ENCODE results near the gene RASAL2. TPM values are rescaled to one million over a fixed set of nuclear protein-coding genes. Genes with fewer than 3 reads are reported as not detected.

Gene RASAL2
- total RNA-seq, 3 donors from 2014 or later (not counting 1 experiment from before 2014, with no cell fraction given): 0.16 to 0.23 TPM; not detected in 1

- DNase-seq (no peak), ATAC-seq (no peak)
- H3K36me3 ChIP-seq (ENCODE audit: control insufficient read depth, insufficient read depth, low read length): no peaks in the 10 kb centered on the region
- H3K27ac ChIP-seq (ENCODE audit: low read length): no peak overlapping the region
- no peak overlapping the region for H3K4me3 ChIP-seq (ENCODE audit: low read length)
- no peaks in the 10 kb centered on the region for H3K4me1 Mint-ChIP-seq
- no peaks in the 10 kb centered on the region for H3K27me3 ChIP-seq (ENCODE audit: control insufficient read depth, insufficient read depth, low read length)
- H3K27me3 Mint-ChIP-seq (ENCODE audit: low read depth in 2 of 2): peaks cover 3 to 6% of the 10 kb centered on the region in 2 donors
- intact Hi-C loops (cut with micrococcal nuclease): no loop called here
- no peaks in the 10 kb centered on the region for H3K36me3 Mint-ChIP-seq
- 95% methylated on average over 1 of the region's 1 CpG for WGBS (ENCODE audit: insufficient coverage)
- peaks cover 0 to 4% of the 10 kb centered on the region in 2 donors for H3K9me3 Mint-ChIP-seq
- TF ChIP-seq, protein P1, sequence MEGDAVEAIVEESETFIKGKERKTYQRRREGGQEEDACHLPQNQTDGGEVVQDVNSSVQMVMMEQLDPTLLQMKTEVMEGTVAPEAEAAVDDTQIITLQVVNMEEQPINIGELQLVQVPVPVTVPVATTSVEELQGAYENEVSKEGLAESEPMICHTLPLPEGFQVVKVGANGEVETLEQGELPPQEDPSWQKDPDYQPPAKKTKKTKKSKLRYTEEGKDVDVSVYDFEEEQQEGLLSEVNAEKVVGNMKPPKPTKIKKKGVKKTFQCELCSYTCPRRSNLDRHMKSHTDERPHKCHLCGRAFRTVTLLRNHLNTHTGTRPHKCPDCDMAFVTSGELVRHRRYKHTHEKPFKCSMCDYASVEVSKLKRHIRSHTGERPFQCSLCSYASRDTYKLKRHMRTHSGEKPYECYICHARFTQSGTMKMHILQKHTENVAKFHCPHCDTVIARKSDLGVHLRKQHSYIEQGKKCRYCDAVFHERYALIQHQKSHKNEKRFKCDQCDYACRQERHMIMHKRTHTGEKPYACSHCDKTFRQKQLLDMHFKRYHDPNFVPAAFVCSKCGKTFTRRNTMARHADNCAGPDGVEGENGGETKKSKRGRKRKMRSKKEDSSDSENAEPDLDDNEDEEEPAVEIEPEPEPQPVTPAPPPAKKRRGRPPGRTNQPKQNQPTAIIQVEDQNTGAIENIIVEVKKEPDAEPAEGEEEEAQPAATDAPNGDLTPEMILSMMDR (IDR thresholded peaks at IDR 0.05): no peak
- H3K27ac Mint-ChIP-seq: no peak overlapping the region
- no peaks in the 10 kb centered on the region for H3K9me3 ChIP-seq (ENCODE audit: control insufficient read depth, insufficient read depth, low read length)
- H3K4me1 ChIP-seq (ENCODE audit: control insufficient read depth, insufficient read depth, low read length): no peaks in the 10 kb centered on the region
- no peak overlapping the region for H3K4me3 Mint-ChIP-seq
Measured at GRCh38 chr1:178405137-178405536, 311.2 kb downstream of the RASAL2 start.

GRCh38 chr1:178407215-178407614 lies 313.3 kb downstream of the RASAL2 start:
- H3K27ac Mint-ChIP-seq: no peak overlapping the region
- H3K27me3 ChIP-seq (ENCODE audit: control insufficient read depth, insufficient read depth, low read length): no peaks in the 10 kb centered on the region
- H3K4me1 Mint-ChIP-seq: peaks cover 6 to 7% of the 10 kb centered on the region in 2 donors
- H3K4me3 Mint-ChIP-seq: no peak overlapping the region
- H3K27ac ChIP-seq (ENCODE audit: low read length): no peak overlapping the region
- no peak overlapping the region for H3K4me3 ChIP-seq (ENCODE audit: low read length)
- TF ChIP-seq, protein P1 (IDR thresholded peaks at IDR 0.05): no peak
- no peaks in the 10 kb centered on the region for H3K36me3 ChIP-seq (ENCODE audit: control insufficient read depth, insufficient read depth, low read length)
- peaks cover 4% of the 10 kb centered on the region for H3K4me1 ChIP-seq (ENCODE audit: control insufficient read depth, insufficient read depth, low read length)
- peaks cover 3 to 10% of the 10 kb centered on the region in 2 donors for H3K27me3 Mint-ChIP-seq (ENCODE audit: low read depth in 2 of 2)
- no peaks in the 10 kb centered on the region for H3K36me3 Mint-ChIP-seq
- no CpG with 5 or more reads among the region's 2 CpGs for WGBS (ENCODE audit: insufficient coverage)
- DNase-seq: no peak
- no peak for ATAC-seq
- no peaks in the 10 kb centered on the region for H3K9me3 ChIP-seq (ENCODE audit: control insufficient read depth, insufficient read depth, low read length)
- peaks cover 0 to 4% of the 10 kb centered on the region in 2 donors for H3K9me3 Mint-ChIP-seq
- intact Hi-C loops (cut with micrococcal nuclease): no loop called here

- Mint-ChIP-seq H3K27me3 (ENCODE audit: low read depth in 2 of 2) (peaks cover 3 to 10% of the 10 kb centered on the region in 2 donors), H3K9me3 (peaks cover 0 to 4% of the 10 kb centered on the region in 2 donors), H3K4me3 (no peak overlapping the region), H3K36me3 (no peaks in the 10 kb centered on the region), H3K4me1 (peaks cover 6 to 11% of the 10 kb centered on the region in 2 donors), H3K27ac (no peak overlapping the region)
- Histone ChIP-seq H3K27ac (ENCODE audit: low read length) (no peak overlapping the region), H3K36me3 (ENCODE audit: control insufficient read depth, insufficient read depth, low read length) (no peaks in the 10 kb centered on the region), H3K27me3 (ENCODE audit: control insufficient read depth, insufficient read depth, low read length) (no peaks in the 10 kb centered on the region), H3K4me3 (ENCODE audit: low read length) (no peak overlapping the region), H3K9me3 (ENCODE audit: control insufficient read depth, insufficient read depth, low read length) (no peaks in the 10 kb centered on the region), H3K4me1 (ENCODE audit: control insufficient read depth, insufficient read depth, low read length) (peaks cover 4% of the 10 kb centered on the region)
- intact Hi-C loops (cut with micrococcal nuclease): no loop called here
- no peak for ATAC-seq
- TF ChIP-seq, protein P1 (IDR thresholded peaks at IDR 0.05): no peak
- WGBS (ENCODE audit: insufficient coverage): 76% methylated on average over 4 of the region's 4 CpGs
- DNase-seq: no peak
Measured at GRCh38 chr1:178407655-178408054, 313.8 kb downstream of the RASAL2 start.

- Mint-ChIP-seq H3K27me3 (ENCODE audit: low read depth in 2 of 2) (peaks cover 6 to 10% of the 10 kb centered on the region in 2 donors), H3K27ac (no peak overlapping the region), H3K4me1 (peaks cover 6 to 11% of the 10 kb centered on the region in 2 donors), H3K36me3 (no peaks in the 10 kb centered on the region), H3K4me3 (no peak overlapping the region), H3K9me3 (peaks cover 0 to 9% of the 10 kb centered on the region in 2 donors)
- Histone ChIP-seq H3K4me1 (ENCODE audit: control insufficient read depth, insufficient read depth, low read length) (peaks cover 4% of the 10 kb centered on the region), H3K27me3 (ENCODE audit: control insufficient read depth, insufficient read depth, low read length) (no peaks in the 10 kb centered on the region), H3K27ac (ENCODE audit: low read length) (no peak overlapping the region), H3K4me3 (ENCODE audit: low read length) (no peak overlapping the region), H3K36me3 (ENCODE audit: control insufficient read depth, insufficient read depth, low read length) (no peaks in the 10 kb centered on the region), H3K9me3 (ENCODE audit: control insufficient read depth, insufficient read depth, low read length) (no peaks in the 10 kb centered on the region)
- no peak for ATAC-seq
- TF ChIP-seq, protein P1 (IDR thresholded peaks at IDR 0.05): no peak
- intact Hi-C loops (cut with micrococcal nuclease): no loop called here
- 78% methylated on average over 2 of the region's 2 CpGs for WGBS (ENCODE audit: insufficient coverage)
- no peak for DNase-seq
Measured at GRCh38 chr1:178408871-178409270, 315.0 kb downstream of the RASAL2 start.

Measured in natural killer cell (primary cell).